IMR-90 (cell line): ENCODE measurements around the gene CCR8. TPM values are rescaled to one million over a fixed set of nuclear protein-coding genes. Genes with fewer than 3 reads are reported as not detected.

Experiments used
- polyA plus RNA-seq, 3 experiments: library from polyadenylated mRNA; depleted of rRNA; stranded (reverse); fragments of >200 nt; gene quantifications; 2 replicates each; pipeline ENCODE4 v1.2.3, GENCODE V29; 2012; ENCODE audit warnings: low replicate concordance in 1 of 3
- total RNA-seq: library from RNA; depleted of rRNA; stranded (reverse); fragments of >200 nt; gene quantifications from 2 replicates; pipeline ENCODE4 v1.2.3, GENCODE V29; 2012; rRNA removed

The CCR8 gene
- total and polyA plus RNA-seq, 2 of the 4 experiments (the other 2 are of a cell fraction), result not detected

Other genes starting within 250 kb of the CCR8 start
- gene GORASP1, start 222.1 kb upstream of the CCR8 start, total RNA-seq, result 25.8 and 35.0 TPM in 2 replicates
- gene GORASP1, start 222.1 kb upstream of the CCR8 start, polyA plus RNA-seq (2012; rRNA removed), result 56.6 and 58.9 TPM in 2 replicates
- gene TTC21A, start 222.0 kb upstream of the CCR8 start, total RNA-seq, result 0.56 and 0.90 TPM in 2 replicates
- gene TTC21A, start 222.0 kb upstream of the CCR8 start, polyA plus RNA-seq (2012; rRNA removed), result 1.6 and 1.8 TPM in 2 replicates
- 22.8 TPM in 2 replicates for gene CSRNP1, start 176.1 kb upstream of the CCR8 start, total RNA-seq
- 16.5 and 23.1 TPM in 2 replicates for gene CSRNP1, start 176.1 kb upstream of the CCR8 start, polyA plus RNA-seq (2012; rRNA removed)
- gene XIRP1, start 137.1 kb upstream of the CCR8 start, total RNA-seq, result under 0.01 TPM in 2 replicates
- gene XIRP1, start 137.1 kb upstream of the CCR8 start, polyA plus RNA-seq (2012; rRNA removed), result 0.03 and 0.07 TPM in 2 replicates
- gene CX3CR1, start 49.7 kb upstream of the CCR8 start, total RNA-seq, result not detected in 2 replicates
- gene CX3CR1, start 49.7 kb upstream of the CCR8 start, polyA plus RNA-seq (2012; rRNA removed), result 0.03 TPM in 1 of 2 replicates, not detected in the other
- 16.1 and 17.4 TPM in 2 replicates for gene SLC25A38, start 53.7 kb downstream of the CCR8 start, total RNA-seq
- 22.5 and 22.6 TPM in 2 replicates for gene SLC25A38, start 53.7 kb downstream of the CCR8 start, polyA plus RNA-seq (2012; rRNA removed)
- 1,415 and 1,531 TPM in 2 replicates for gene RPSA, start 77.0 kb downstream of the CCR8 start, total RNA-seq
- 2,710 and 2,851 TPM in 2 replicates for gene RPSA, start 77.0 kb downstream of the CCR8 start, polyA plus RNA-seq (2012; rRNA removed)
- not detected in 2 replicates for gene MOBP, start 138.0 kb downstream of the CCR8 start, total RNA-seq
- not detected in 2 replicates for gene MOBP, start 138.0 kb downstream of the CCR8 start, polyA plus RNA-seq (2012; rRNA removed)